ENCODE measurements around the gene JAKMIP1.

DNA sequence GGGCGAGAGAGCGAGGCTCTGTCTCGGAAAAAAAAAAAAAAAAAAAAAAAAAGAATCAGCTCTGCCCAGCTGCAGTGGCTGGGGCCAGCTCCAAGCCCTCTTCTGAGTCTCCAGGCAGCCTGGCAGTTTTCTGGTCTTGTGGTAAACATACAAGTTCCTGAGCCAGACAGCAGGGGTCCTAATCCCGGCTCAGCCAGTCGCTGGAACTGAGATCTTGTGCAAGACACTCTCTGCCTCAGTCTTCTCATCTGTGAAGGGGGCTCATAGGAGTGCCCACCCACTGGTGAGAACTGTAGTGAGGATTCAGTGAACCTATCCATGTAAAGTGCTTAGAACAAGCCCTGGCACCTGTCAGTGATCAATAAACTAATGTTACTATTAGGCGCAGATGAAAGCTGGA lies 223.9 kb downstream of the JAKMIP1 start:
- TF ChIP-seq, protein P1, sequence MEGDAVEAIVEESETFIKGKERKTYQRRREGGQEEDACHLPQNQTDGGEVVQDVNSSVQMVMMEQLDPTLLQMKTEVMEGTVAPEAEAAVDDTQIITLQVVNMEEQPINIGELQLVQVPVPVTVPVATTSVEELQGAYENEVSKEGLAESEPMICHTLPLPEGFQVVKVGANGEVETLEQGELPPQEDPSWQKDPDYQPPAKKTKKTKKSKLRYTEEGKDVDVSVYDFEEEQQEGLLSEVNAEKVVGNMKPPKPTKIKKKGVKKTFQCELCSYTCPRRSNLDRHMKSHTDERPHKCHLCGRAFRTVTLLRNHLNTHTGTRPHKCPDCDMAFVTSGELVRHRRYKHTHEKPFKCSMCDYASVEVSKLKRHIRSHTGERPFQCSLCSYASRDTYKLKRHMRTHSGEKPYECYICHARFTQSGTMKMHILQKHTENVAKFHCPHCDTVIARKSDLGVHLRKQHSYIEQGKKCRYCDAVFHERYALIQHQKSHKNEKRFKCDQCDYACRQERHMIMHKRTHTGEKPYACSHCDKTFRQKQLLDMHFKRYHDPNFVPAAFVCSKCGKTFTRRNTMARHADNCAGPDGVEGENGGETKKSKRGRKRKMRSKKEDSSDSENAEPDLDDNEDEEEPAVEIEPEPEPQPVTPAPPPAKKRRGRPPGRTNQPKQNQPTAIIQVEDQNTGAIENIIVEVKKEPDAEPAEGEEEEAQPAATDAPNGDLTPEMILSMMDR (conservative IDR thresholded peaks at IDR 0.05; ENCODE audit: low read length), result no peak
- no peak for TF ChIP-seq EZH2phosphoT487 (IDR thresholded peaks at IDR 0.05; ENCODE audit: borderline replicate concordance)

Data from Loucy (cell line).